Trophoblast cell (in vitro differentiated cells and primary cell): ENCODE measurements around the gene QKI.

Experiments
- DNase-seq, 2 donors: peaks; one replicate each; pipeline ENCODE4 v3.0.0-alpha.2; 2016
- H2AFZ ChIP-seq: 2 replicates; pipeline ENCODE4 v1.6.1; 2013; ENCODE audit warnings: low read length, moderate library complexity, mild to moderate bottlenecking; ENCODE audit not compliant: insufficient read depth, poor library complexity
- H2AK5ac ChIP-seq: 2 replicates; pipeline ENCODE4 v1.6.1; 2013; ENCODE audit warnings: mild to moderate bottlenecking, low read length
- H2BK120ac ChIP-seq: 2 replicates; pipeline ENCODE4 v1.6.1; 2013; ENCODE audit warnings: low read length, mild to moderate bottlenecking, moderate library complexity; ENCODE audit not compliant: insufficient read depth, poor library complexity
- H2BK12ac ChIP-seq: 2 replicates; pipeline ENCODE4 v1.6.1; 2013; ENCODE audit warnings: mild to moderate bottlenecking, low read length, moderate library complexity
- H2BK5ac ChIP-seq: 2 replicates; pipeline ENCODE4 v1.6.1; 2013; ENCODE audit warnings: low read length, low read depth, moderate library complexity, mild to moderate bottlenecking; ENCODE audit not compliant: poor library complexity
- H3K14ac ChIP-seq: 2 replicates; pipeline ENCODE4 v1.6.1; 2013; ENCODE audit warnings: mild to moderate bottlenecking, low read length
- H3K18ac ChIP-seq: 2 replicates; pipeline ENCODE4 v1.6.1; 2013; ENCODE audit warnings: mild to moderate bottlenecking, low read length
- H3K23ac ChIP-seq: 2 replicates; pipeline ENCODE4 v1.6.1; 2013; ENCODE audit warnings: low read length
- H3K27ac ChIP-seq: 2 replicates; pipeline ENCODE4 v1.5.1; 2013; ENCODE audit warnings: low read depth, mild to moderate bottlenecking, inconsistent platforms, low read length, moderate library complexity
- H3K27me3 ChIP-seq: 2 replicates; pipeline ENCODE4 v1.6.1; 2013; ENCODE audit warnings: inconsistent platforms, mild to moderate bottlenecking, low read length, moderate library complexity; ENCODE audit not compliant: insufficient read depth
- H3K36me3 ChIP-seq, 2 experiments: 1 replicate in 1 of 2; 2 replicates in 1 of 2; pipeline ENCODE4 v1.6.1; 2013; ENCODE audit warnings: low read length in 2 of 2, mild to moderate bottlenecking in 2 of 2, moderate library complexity in 1 of 2; ENCODE audit not compliant: insufficient read depth in 2 of 2, control insufficient read depth in 1 of 2
- H3K4ac ChIP-seq: 2 replicates; pipeline ENCODE4 v1.6.1; 2013; ENCODE audit warnings: low read depth, mild to moderate bottlenecking, low read length, moderate library complexity
- H3K4me1 ChIP-seq, 2 experiments: 1 replicate in 1 of 2; 2 replicates in 1 of 2; pipeline ENCODE4 v1.6.1; 2013; ENCODE audit warnings: low read length in 2 of 2, mild to moderate bottlenecking in 2 of 2, moderate library complexity in 1 of 2; ENCODE audit not compliant: insufficient read depth in 2 of 2, control insufficient read depth in 1 of 2
- H3K4me2 ChIP-seq: 2 replicates; pipeline ENCODE4 v1.6.1; 2013; ENCODE audit warnings: inconsistent platforms, mild to moderate bottlenecking, low read length, moderate library complexity
- H3K4me3 ChIP-seq: 2 replicates; pipeline ENCODE4 v1.5.1; 2013; ENCODE audit warnings: mild to moderate bottlenecking, low read depth, low read length, inconsistent platforms
- H3K79me1 ChIP-seq: one replicate; pipeline ENCODE4 v1.6.1; 2013; ENCODE audit warnings: low read length
- H3K79me2 ChIP-seq: 2 replicates; pipeline ENCODE4 v1.6.1; 2013; ENCODE audit warnings: low read length, mild to moderate bottlenecking; ENCODE audit not compliant: control insufficient read depth, insufficient read depth, poor library complexity
- H3K9ac ChIP-seq: 2 replicates; pipeline ENCODE4 v1.6.1; 2013; ENCODE audit warnings: mild to moderate bottlenecking, low read length
- H3K9me3 ChIP-seq: 2 replicates; pipeline ENCODE4 v1.6.1; 2013; ENCODE audit warnings: low read depth, mild to moderate bottlenecking, control low read depth, inconsistent platforms, low read length; ENCODE audit not compliant: insufficient read depth
- H4K12ac ChIP-seq: 2 replicates; pipeline ENCODE4 v1.6.1; 2013; ENCODE audit warnings: low read depth, mild to moderate bottlenecking, low read length, moderate library complexity
- H4K8ac ChIP-seq: 2 replicates; pipeline ENCODE4 v1.6.1; 2013; ENCODE audit warnings: low read depth, mild to moderate bottlenecking, low read length, moderate library complexity
- H4K91ac ChIP-seq: one replicate; pipeline ENCODE4 v1.6.1; 2013; ENCODE audit warnings: low read depth, mild to moderate bottlenecking, low read length, moderate library complexity
- WGBS: extraction: QIAGEN DNeasy Blood & Tissue Kit; methylation state at CpG from one replicate; pipeline ENCODE4 v1.1.7; 2013; ENCODE audit warnings: missing lambda C conversion rate; ENCODE audit not compliant: insufficient read length, insufficient coverage; ENCODE audit errors: extremely low coverage; 5-methylcytosine and 5-hydroxymethylcytosine counted together

The QKI gene

GRCh38 chr6:163527291-163527690, 112.8 kb downstream of the QKI start:
- H4K12ac ChIP-seq: no peak overlapping the region
- H3K9me3 ChIP-seq: no peaks in the 10 kb centered on the region
- peaks cover 0 to 3% of the 10 kb centered on the region in 2 experiments for H3K4me1 ChIP-seq
- no peak overlapping the region for H2BK120ac ChIP-seq
- no peak overlapping the region for H3K4ac ChIP-seq
- no peak for DNase-seq
- no peak overlapping the region for H4K8ac ChIP-seq
- no peak overlapping the region for H3K23ac ChIP-seq
- no peak overlapping the region for H4K91ac ChIP-seq
- H3K27ac ChIP-seq: no peak overlapping the region
- H3K36me3 ChIP-seq: peaks cover 0 to 3% of the 10 kb centered on the region in 2 experiments
- no peak overlapping the region for H3K4me3 ChIP-seq
- no peak overlapping the region for H3K18ac ChIP-seq
- no peaks in the 10 kb centered on the region for H3K27me3 ChIP-seq
- no peak overlapping the region for H3K4me2 ChIP-seq
- no peak overlapping the region for H2AK5ac ChIP-seq
- H3K79me2 ChIP-seq: no peaks in the 10 kb centered on the region
- H3K79me1 ChIP-seq: no peaks in the 10 kb centered on the region
- no CpG with 5 or more reads among the region's 3 CpGs for WGBS
- H2BK12ac ChIP-seq: no peak overlapping the region
- H3K14ac ChIP-seq: no peak overlapping the region
- no peak overlapping the region for H3K9ac ChIP-seq
- no peak overlapping the region for H2BK5ac ChIP-seq
- H2AFZ ChIP-seq: no peak overlapping the region

- Histone ChIP-seq H2AFZ (no peak overlapping the region), H3K23ac (no peak overlapping the region), H3K79me1 (no peaks in the 10 kb centered on the region), H4K8ac (no peak overlapping the region), H3K18ac (no peak overlapping the region), H3K27ac (no peak overlapping the region), H3K27me3 (no peaks in the 10 kb centered on the region), H4K12ac (no peak overlapping the region), H4K91ac (no peak overlapping the region), H2BK120ac (no peak overlapping the region), H3K4me3 (no peak overlapping the region), H3K9ac (no peak overlapping the region), H3K4ac (peak overlapping the region; percentile 79), H3K9me3 (no peaks in the 10 kb centered on the region), H3K14ac (no peak overlapping the region), H3K36me3 (peaks cover 0 to under 1% of the 10 kb centered on the region in 2 experiments), H3K79me2 (no peaks in the 10 kb centered on the region), H2AK5ac (no peak overlapping the region), H3K4me2 (no peak overlapping the region), H2BK5ac (no peak overlapping the region), H2BK12ac (no peak overlapping the region), H3K4me1 (peaks cover 3 to 6% of the 10 kb centered on the region in 2 experiments)
- DNase-seq: peak in 1 of 2 donors; percentile 68
- WGBS: no CpG with 5 or more reads among the region's 3 CpGs
Measured at GRCh38 chr6:163529605-163530004, 115.1 kb downstream of the QKI start.

GRCh38 chr6:163530406-163530805, 115.9 kb downstream of the QKI start:
- WGBS: no CpG with 5 or more reads among the region's 3 CpGs
- Histone ChIP-seq H3K79me1 (no peaks in the 10 kb centered on the region), H2BK5ac (no peak overlapping the region), H3K14ac (no peak overlapping the region), H3K23ac (no peak overlapping the region), H4K12ac (no peak overlapping the region), H3K4me2 (no peak overlapping the region), H3K36me3 (no peaks in the 10 kb centered on the region), H2AFZ (no peak overlapping the region), H2BK12ac (no peak overlapping the region), H3K4me1 (peaks cover 3 to 6% of the 10 kb centered on the region in 2 experiments), H3K18ac (no peak overlapping the region), H3K27me3 (no peaks in the 10 kb centered on the region), H3K9ac (no peak overlapping the region), H3K79me2 (no peaks in the 10 kb centered on the region), H4K8ac (no peak overlapping the region), H3K4me3 (no peak overlapping the region), H2AK5ac (no peak overlapping the region), H4K91ac (no peak overlapping the region), H3K27ac (no peak overlapping the region), H3K9me3 (no peaks in the 10 kb centered on the region), H2BK120ac (no peak overlapping the region), H3K4ac (peak overlapping the region; percentile 55)
- no peak for DNase-seq

DNA sequence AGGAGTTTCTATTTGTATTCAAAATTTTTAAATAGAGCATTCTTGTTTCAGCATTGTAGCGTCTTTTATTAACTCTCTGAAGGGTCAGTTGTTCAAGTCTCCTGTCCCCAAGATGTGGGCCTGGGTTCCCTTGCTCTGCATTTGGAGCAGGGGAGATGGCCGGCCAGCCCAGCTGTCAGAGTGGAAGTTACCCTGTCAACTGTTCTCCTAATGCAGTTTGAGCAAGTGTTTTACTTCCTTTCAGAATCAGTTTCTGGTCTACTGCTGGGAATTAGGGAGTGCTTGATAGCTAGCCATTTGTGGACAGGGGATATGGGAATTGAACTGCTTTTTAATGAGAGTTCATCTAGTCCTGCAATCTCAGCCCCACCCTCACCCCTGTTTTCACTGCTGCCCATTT, 116.6 kb downstream of the QKI start:
- no peak overlapping the region for H3K18ac ChIP-seq
- no CpG with 5 or more reads among the region's 2 CpGs for WGBS
- no peak overlapping the region for H2BK5ac ChIP-seq
- H3K9me3 ChIP-seq: no peaks in the 10 kb centered on the region
- H3K79me1 ChIP-seq: no peaks in the 10 kb centered on the region
- H3K4ac ChIP-seq: peak overlapping the region; percentile 91
- no peak overlapping the region for H2AFZ ChIP-seq
- H4K8ac ChIP-seq: no peak overlapping the region
- H3K27me3 ChIP-seq: no peaks in the 10 kb centered on the region
- H3K4me1 ChIP-seq: peaks cover 3 to 6% of the 10 kb centered on the region in 2 experiments
- H3K79me2 ChIP-seq: no peaks in the 10 kb centered on the region
- no peak overlapping the region for H3K9ac ChIP-seq
- no peak overlapping the region for H3K27ac ChIP-seq
- no peak for DNase-seq
- H2BK120ac ChIP-seq: no peak overlapping the region
- H4K12ac ChIP-seq: no peak overlapping the region
- H3K4me3 ChIP-seq: no peak overlapping the region
- no peak overlapping the region for H3K14ac ChIP-seq
- H2AK5ac ChIP-seq: no peak overlapping the region
- no peak overlapping the region for H3K23ac ChIP-seq
- no peak overlapping the region for H3K4me2 ChIP-seq
- H3K36me3 ChIP-seq: peaks cover 0 to 1% of the 10 kb centered on the region in 2 experiments
- no peak overlapping the region for H4K91ac ChIP-seq
- H2BK12ac ChIP-seq: no peak overlapping the region
